GM03348 (cell line): ENCODE results near the gene PINLYP.
A peak's percentile ranks its signal among the peaks of the same experiment; 100 is the strongest.

Source experiments
- DNase-seq: peaks from one replicate; pipeline ENCODE4 v3.0.0; 2012; ENCODE audit warnings: low spot score

PINLYP gene

DNA sequence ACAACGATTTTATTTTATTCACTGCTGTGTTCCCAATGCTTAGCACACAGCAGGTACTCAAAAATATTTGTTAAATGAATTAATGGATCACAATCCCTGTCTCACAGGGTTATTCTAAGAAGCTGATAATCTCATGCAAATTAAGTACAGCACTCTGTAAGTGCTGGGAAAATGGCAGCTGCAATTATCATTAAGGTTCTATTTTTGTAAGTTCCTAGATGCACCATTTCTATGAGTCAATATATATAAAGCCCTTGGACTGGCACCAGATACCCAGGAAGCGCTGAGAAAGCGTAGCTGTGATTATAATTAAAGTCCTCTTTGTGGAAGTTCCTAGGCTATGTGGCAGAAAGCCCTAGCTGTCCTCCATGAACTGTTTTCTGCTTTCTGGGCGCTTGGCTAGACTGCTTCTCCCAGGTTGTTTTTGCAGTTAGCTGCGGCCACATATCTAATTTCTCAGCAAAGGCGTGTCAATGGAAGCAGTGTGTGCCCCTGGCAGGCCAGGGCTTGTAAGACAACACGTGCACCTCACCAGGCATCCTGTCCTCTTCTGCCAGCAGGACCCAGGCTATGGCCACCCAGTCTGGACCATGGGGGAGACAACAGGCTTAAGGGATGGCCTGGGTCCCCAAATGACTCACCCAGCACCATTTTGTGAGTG, 31.1 kb downstream of the PINLYP start:
- DNase-seq = no peak

DNA sequence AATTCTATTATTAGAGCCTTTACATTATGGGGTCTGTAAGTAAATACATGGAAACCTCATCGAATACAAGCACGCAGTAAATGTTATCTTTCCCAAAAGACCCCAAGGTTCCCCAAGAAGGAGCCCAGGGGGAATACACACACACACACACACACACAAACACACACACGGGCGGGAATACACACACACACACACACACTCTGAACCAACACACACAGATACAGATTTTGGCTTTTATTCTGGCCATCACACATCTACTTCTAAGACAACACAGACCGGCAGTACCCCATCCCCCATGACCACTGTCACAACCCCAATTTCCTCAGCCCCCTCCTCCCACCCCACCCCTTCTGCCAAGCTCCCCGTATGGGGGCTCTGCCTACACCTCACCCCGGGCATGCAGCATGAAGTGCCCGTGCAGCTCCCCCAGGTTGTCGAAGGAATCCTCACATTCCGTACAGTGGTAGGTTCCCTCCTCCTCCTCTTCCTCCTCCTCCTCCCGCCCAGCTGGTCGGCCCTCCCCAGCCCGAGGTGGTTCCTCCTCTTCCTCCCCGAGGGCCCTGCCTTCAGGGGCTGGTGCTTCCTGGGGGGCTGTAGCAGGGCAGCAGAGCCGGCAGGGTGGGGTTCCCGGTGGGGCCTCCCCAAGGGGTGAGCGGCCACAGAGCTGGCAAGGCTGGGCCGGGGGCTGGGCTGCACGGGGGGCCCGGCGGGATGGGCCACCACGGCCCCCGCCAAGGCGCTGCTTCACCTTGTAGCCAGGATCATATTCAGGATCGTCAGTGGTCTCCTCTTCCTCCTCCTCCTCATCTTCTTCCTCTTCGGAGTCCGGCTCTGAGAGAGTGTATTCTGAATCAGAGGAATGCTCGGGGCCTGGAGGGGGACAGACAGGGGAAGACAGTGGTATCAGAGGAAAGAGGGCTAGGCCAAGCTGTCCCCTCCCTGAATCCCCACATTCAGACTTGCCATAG, 31.9 kb downstream of the PINLYP start:
- no peak for DNase-seq

DNA sequence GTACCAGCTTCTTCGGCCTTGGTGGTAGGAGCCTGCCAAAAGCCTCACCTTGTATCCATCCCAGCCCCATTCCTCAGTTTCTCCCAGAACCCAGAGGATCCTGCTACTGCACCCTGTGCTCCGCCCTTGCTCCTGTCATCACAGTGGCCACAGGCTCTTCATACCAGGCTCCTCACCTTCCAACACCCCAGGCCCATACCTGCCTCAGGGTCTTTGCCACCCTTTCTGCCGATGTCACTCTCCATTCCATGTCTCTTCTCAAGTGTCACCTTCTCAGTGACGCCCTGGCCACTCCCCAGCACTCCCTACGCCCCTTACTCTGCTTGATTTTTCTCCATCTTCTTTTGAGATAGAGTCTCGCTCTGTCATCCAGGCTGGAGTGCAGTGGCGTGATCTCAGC, 34.3 kb downstream of the PINLYP start:
- DNase-seq = no peak

DNA sequence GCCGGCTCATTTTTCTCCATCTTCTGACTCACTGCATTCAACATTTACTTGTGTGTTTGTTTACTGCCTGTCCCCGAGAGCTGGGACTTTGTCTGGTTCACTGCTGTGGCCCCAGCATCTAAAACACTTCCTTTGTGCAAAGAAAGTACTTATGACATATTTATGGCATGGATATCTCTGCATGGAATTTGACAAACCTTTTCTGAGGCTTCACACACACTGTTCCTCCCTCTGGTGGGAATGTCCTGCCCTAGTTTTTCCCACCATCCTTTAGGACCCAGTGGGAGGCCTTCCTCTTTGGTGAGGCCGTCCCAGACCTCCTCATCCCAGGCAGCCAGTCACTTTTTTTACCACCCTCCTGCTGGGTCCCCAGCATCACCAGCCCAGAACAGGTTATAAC, 34.9 kb downstream of the PINLYP start:
- no peak for DNase-seq

DNA sequence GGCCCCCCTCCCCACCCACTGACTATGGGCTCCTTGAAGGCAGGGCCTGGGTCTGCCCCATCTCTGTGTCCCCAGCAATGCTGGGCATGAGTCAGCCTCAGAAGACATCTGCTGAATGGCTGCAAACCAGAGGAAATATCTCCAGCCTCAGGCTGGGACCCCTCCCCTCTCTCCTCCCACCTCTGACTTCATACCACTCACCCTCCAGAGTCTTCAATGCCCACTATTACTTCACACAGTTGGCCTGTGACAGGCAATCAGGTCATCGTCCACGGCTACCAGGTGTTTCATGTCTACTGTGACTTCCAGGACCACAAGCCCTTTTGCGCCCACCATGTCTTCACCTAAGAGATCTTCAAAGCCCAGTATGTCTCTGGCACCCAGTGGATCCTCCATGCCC, 36.2 kb downstream of the PINLYP start, which contains the start of gene SRRM5:
SRRM5 (plus strand) TSS at position 301 of the 400 bp plus-strand sequence; CDS start at position 335, 34 bp downstream.
- no peak for DNase-seq

DNA sequence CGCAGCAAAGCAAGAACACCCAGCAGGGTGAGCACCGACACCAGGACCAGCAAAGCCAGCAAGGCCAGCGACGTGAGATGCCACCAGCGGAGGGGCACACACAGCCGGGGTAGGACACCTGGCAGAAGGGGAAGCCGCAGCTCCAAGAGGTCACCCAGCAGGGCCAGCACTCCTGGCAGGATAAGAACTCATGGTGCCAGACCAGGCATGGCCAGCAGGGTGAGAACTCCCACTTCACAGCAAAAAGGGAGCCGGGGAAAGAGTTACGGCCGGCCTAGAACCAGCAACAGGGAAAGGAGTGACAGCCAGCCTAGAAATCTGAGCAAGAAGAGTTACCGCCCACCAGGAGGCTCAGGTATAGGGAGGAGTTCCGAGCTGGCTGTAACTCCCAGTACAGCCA, 36.8 kb downstream of the PINLYP start:
- no peak for DNase-seq

DNA sequence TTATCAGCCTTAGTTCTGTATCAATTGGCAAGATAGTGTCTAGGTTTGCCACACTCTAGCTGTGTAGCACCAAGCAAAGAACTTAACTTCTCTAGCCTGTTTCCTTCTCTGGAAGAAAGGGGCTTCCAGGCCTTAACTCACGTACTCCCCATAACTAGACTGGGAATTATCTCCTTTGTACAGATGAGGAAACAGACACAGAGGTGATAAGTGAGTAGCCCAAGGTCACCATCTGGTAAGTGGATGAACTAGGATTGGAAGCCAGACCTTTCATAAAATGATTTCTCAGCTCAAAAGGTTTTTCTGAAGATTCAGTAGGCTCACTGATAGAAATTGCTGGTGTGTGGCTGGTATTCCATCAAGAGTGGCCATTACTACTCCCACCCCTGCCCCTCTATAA, 40.7 kb downstream of the PINLYP start:
- no peak for DNase-seq

DNA sequence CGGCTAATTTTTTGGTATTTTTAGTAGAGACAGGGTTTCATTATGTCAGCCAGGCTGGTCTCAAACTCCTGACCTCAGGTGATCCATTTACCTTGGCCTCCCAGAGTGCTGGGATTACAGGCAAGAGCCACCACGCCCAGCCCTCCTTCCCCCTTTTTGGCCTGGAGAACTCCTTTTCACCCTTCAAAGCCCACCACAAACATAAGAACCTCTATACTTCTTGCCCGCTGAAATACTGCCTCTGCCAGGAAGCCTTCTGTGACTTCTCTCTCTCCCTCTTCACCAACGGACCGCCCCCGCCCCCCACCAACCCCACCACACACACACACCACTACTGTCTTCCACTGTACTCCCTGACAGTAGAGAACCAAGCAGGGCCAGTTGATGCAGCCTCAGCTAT, 41.4 kb downstream of the PINLYP start:
- DNase-seq = no peak

DNA sequence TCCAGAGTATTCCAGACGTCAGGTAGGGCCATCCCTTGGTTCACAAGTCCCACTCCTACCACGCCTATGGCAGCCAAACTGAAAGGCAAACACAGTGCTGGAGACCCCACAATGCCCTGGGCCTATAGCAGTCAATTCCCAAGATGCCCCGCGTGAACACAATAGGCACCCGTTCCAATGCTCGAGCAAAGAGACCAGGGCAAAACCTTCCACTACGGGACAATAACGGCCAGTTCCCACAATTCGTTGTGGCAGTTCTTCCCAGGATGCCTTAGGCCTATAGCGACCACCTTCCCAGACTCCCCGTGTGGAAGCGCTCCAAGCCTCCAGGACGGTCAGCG, 43.3 kb downstream of the PINLYP start:
- DNase-seq = peak; percentile 47

DNA sequence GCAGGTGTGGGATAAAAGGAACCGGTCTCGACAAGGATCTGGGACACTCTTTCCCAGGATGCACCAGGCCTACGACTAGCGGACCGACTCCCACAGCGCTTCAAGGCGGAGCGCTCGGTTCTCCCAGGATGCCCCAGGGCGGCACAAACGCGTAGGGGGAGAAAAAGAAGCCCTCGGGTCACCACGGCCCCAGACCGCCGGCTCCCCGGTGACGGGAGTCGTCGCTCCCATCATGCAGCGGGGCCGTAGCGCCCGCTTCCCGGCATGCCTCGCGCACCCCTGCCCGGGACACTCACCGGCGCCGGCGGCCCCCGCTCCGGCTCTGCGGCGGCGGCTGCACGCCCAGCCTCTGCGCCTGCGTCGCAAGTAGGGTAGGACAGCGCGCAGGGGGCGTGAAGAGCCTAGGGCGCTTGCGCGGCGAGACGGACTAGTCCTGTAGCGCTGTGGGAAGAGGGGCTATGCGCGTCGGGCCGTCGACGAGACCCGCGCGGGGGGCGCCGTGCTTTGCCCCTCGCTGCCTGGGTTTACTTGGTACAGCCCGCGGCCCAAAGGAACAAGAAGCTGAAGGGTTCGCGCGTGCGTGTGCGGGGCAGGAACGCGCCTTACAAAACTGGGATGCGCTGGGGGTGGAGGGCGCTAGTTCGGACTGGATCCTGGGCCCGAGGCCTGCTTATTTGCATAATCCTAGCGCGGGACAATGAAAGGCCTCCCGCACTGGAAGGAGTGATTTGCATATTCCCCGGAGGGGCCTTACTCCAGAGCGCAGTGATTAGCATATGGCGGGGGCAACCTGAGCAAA, 43.9 kb downstream of the PINLYP start, which contains the start of gene ZNF428:
ZNF428 (minus strand) TSS at position 368 of the 799 bp plus-strand sequence. CDS start 5,325 bp downstream, outside the sequence.
- peak; percentile 97 for DNase-seq

DNA sequence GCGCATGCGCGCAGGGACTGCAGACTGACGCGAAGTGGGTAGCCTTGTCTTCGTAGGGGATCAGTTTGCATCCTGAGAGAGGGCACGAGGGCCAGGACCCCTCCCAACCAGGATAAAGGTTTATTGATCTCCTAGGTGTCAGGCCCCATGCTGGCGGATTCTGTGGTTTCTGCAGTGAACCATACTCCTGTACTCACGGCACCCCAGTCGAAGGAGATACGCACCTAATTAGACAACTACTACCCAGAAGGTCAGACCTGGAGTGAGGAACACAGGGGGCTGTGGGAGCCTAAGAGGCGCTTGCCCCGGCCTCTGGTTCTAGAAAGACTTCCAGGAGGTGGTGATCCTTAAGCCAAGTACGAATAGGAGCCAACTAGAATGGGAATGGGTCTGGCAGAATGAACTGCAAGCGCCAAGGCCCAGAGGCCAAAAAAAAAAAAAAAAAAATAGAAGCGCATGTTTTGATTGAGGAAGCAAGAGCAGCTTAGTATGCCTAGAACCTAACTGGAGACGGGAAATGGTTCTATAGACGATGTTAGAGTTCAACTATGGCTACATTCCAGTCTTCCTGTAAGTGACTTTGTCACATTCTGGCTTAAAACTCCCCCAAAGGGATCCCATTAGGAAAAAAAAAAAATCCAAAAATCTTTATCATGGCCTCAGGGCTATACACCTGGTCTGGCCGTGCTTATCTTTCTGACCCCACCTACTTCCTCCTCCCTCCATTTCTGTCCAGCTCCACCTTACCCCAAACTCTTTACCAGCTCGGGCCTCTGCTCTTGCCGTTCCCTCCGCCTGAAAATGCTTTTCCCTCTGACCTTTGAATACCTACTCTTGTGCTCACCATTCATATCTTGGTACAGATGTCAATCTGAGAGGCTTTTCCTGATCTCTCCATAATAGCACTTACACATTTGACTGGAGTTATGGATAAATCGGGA, 44.7 kb downstream of the PINLYP start:
- no peak for DNase-seq

DNA sequence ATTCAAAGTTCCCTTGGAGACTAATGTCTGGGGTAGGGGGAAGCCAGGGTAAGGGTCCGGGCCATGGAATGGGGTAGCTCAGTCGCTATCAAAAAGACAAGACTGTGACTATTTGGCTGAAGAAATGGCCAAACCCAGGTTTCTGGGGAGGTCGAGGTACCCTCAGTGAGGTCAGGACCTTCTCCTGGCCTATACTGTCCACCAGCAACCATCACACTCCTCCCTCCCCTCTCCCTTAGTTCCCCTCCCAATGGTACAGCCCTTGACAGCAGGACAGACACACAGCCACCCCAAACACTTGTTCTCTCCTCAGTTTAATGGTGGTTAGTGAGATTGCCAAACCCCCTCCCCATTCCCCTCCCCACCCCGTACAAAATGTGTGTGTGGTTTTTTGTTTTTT, 46.5 kb downstream of the PINLYP start:
- no peak for DNase-seq

DNA sequence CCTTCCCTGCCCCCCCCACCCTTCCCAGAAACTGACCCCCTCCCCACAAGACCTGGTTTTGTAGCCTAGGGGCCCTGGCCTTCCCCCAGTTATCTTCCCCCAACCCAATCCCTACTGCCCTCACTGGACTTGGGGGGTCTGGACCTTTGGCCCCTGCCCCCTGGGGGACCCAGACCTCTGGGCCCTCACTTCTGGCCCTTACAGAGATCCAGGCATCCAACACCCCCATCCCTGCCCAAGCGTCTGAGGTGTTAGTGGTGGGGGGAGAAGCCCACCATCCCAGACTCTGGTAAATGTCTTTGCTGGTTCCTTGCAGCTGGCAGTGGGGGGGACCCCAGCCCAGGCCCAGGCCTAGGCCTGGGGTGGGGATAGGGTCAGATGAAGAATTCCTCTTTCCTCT, 47.4 kb downstream of the PINLYP start:
- DNase-seq = no peak

DNA sequence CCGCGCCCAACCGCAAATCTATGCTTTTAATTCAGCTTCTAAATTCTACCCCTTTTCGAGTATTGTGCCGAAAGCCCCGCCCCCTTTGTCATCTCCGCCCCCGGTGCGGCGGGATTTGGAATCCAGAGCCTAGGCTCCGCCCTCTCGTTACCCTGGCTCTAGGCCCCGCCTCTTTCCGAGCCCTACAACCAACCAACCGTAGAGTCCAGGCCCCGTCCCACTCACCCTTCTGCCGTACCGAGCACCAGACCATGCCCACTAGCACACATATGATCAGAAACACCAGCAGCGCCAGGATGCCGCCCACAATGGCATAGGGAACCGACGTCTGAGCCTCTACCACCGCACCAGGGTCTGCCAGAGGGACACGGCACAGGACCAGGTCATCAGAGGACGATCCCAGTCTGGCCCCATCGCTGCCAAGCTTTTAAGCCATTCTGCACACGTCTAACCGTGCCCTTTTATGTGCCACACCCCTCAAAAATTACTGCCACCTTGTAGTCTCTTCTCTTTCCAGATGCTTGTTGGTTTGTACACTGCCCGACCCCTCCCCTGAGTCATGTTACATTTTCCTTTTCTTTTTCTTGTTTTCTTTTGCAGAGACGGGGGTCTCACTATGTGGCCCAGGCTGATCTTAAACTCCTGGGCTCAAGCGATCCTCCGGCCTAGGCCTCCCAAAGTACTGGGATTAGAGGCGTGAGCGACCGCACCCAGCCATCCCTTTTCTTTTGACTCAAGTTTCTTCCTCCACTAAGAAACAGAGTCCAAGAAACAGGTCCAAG, 48.5 kb downstream of the PINLYP start:
- no peak for DNase-seq

DNA sequence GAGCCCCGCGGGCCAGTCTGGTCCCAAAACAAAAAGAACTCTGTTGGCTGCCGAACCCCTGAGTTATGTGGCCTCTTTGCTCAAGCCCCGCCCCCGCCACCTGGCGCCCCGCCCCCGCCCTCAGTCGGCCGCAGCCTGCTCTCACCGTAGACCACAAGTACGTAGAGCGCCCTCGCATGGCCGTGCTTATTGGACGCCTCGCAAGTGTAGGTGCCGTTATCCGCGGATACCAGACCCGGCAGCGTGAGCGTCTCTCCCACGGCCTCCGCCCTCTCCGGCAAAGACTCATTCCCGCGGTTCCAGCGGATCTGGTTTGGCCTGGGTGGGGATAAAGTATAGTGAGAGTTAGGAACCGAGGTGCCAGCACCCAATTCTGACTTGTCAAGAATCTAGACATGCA, 49.3 kb downstream of the PINLYP start:
- DNase-seq = no peak

DNA sequence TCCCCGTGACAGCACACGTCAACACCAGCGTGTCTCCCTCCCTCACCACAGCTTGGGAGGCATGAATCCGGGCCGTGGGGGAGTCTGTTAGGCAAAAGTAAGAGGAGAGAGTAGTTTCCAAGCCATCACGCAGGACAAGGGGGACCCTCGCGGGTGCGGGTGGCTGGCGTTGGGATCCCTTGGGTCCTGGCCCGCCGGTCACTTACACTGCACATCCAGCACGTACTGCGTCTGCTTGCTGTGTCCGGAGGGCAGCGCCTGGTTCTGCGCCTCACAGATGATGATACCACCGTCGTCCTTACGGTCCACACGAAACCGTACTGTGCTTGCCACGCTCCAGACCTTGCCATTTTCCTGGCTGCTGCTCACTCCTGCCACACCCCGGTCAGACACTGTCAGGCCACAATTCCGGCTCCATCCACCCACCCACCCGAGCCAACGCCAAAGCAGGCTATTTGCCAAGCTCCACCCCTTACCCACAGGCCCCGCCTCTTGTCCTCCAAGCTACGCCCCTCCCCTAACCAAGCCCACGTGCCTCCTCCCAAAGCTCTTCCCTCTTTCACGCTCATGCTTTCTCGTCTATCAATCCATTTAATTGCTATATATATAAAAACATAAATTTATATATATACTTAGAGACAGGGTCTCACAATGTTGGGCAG, 50.4 kb downstream of the PINLYP start:
- no peak for DNase-seq

DNA sequence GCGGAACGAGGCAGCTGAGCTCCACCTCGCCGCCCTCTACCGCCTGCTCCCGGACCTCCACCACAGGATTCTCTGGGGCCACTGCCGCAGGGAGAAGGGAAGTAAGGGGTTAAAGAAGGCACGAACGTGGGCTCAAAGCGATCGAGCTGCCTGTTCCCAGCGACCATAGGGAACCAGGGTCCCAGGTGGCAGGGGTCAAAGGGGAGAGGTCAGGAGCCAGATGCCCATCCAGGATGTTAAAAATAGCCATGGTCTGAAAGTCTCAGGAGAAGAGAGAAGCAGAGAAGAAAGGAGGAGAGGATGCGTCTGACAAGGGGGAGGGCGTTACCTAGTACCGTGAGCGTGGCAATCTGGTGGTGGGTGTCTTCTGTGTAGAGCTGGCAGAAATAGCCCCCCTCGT, 51.2 kb downstream of the PINLYP start:
- DNase-seq = no peak

DNA sequence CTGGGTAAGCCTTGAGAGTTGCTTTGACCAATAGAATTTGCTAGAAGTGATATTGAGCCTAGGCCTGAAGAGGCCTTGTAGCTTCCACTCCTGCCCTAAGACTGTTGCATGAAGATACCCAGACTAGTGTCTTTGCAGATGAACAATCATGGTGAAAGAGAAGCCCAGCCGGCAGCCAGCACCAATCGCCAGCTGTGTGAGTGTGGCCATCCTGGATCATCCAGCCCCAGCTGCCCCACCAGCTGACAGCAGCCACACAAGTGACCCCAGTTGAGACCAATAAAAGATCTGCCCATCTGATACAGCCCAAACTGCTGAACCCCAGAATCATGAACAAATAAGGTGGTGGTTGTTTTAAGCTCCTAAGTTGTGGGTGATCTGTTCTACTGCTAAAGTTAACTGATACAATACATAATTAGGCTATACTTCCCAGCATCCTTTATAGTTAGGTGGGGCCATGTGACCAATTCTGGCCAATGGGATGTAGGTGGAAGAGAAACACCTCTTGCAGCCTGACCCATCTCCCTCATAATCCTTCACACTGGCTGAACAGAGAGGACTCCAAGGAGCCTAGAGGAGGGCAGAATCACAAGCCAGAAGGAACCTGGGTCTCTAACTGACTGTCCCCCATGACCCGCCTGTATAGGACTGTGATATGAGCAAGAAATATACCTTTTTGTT, 53.2 kb downstream of the PINLYP start:
- no peak for DNase-seq

DNA sequence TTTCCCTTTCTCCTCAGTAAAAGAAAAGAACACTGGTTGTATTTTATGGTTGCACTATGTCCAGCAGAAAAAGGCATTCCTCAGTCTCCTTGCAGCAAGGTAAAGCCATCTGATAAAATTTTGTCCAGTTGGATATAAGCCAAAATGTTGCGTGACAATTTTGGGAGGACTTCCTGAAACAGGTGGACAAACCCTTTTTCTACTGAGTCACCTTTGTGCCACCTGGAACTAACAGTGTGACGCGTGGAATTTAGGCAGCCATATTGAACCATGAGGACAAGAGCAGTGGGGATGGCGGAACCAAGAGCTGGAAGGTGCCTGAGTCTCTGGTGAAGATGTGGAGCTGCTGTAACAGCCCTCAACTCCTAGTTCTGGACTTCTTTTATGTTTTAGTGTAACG, 55.9 kb downstream of the PINLYP start:
- no peak for DNase-seq
